ENCODE results near the gene MCAM. TPM values are rescaled to one million over a fixed set of nuclear protein-coding genes. Genes with fewer than 3 reads are reported as not detected.

Gene MCAM
- total RNA-seq, 1 donor from 2014 or later, result 6,347 TPM

GRCh38 chr11:119309953-119310681 is 6.8 kb downstream of the MCAM start:
- DNase-seq (ENCODE audit: extremely low read depth, low read depth, low spot score), result no peak

GRCh38 chr11:119309411-119309810 is 7.5 kb downstream of the MCAM start:
- no peak for DNase-seq (ENCODE audit: extremely low read depth, low read depth, low spot score)

- no peak for DNase-seq (ENCODE audit: extremely low read depth, low read depth, low spot score)
Measured at GRCh38 chr11:119307974-119308373, 9.0 kb downstream of the MCAM start.

- no peak for DNase-seq (ENCODE audit: extremely low read depth, low read depth, low spot score)
Measured at GRCh38 chr11:119307219-119307618, 9.7 kb downstream of the MCAM start.

- DNase-seq (ENCODE audit: extremely low read depth, low read depth, low spot score), result no peak
Measured at GRCh38 chr11:119306373-119306890, 10.5 kb downstream of the MCAM start.

GRCh38 chr11:119305556-119306372 is 11.2 kb downstream of the MCAM start:
- no peak for DNase-seq (ENCODE audit: extremely low read depth, low read depth, low spot score)

GRCh38 chr11:119303227-119303718 is 13.7 kb downstream of the MCAM start:
- no peak for DNase-seq (ENCODE audit: extremely low read depth, low read depth, low spot score)

- no peak for DNase-seq (ENCODE audit: extremely low read depth, low read depth, low spot score)
Measured at GRCh38 chr11:119300198-119300964, 16.5 kb downstream of the MCAM start.

GRCh38 chr11:119299416-119299815 is 17.5 kb downstream of the MCAM start:
- DNase-seq (ENCODE audit: extremely low read depth, low read depth, low spot score), result no peak

- no peak for DNase-seq (ENCODE audit: extremely low read depth, low read depth, low spot score)
Measured at GRCh38 chr11:119298726-119299125, 18.2 kb downstream of the MCAM start.

GRCh38 chr11:119297938-119298337 is 19.0 kb downstream of the MCAM start:
- DNase-seq (ENCODE audit: extremely low read depth, low read depth, low spot score), result no peak

- no peak for DNase-seq (ENCODE audit: extremely low read depth, low read depth, low spot score)
Measured at GRCh38 chr11:119295178-119295577, 21.8 kb downstream of the MCAM start.

GRCh38 chr11:119293461-119293860 is 23.5 kb downstream of the MCAM start:
- DNase-seq (ENCODE audit: extremely low read depth, low read depth, low spot score), result no peak

- DNase-seq (ENCODE audit: extremely low read depth, low read depth, low spot score), result no peak
Measured at GRCh38 chr11:119290894-119291497, 25.9 kb downstream of the MCAM start.

- no peak for DNase-seq (ENCODE audit: extremely low read depth, low read depth, low spot score)
Measured at GRCh38 chr11:119288219-119288618, 28.7 kb downstream of the MCAM start.

GRCh38 chr11:119285431-119285830 is 31.5 kb downstream of the MCAM start:
- no peak for DNase-seq (ENCODE audit: extremely low read depth, low read depth, low spot score)

- no peak for DNase-seq (ENCODE audit: extremely low read depth, low read depth, low spot score)
Measured at GRCh38 chr11:119284344-119285157, 32.4 kb downstream of the MCAM start.

- DNase-seq (ENCODE audit: extremely low read depth, low read depth, low spot score), result no peak
Measured at GRCh38 chr11:119282495-119282894, 34.4 kb downstream of the MCAM start.

- DNase-seq (ENCODE audit: extremely low read depth, low read depth, low spot score), result no peak
Measured at GRCh38 chr11:119277660-119278059, 39.3 kb downstream of the MCAM start.

GRCh38 chr11:119273721-119274120 is 43.2 kb downstream of the MCAM start:
- no peak for DNase-seq (ENCODE audit: extremely low read depth, low read depth, low spot score)
